Measurements from ENCODE around the gene POU2F2.

The POU2F2 gene

GRCh38 chr19:42099336-42099925 is 32.8 kb downstream of the POU2F2 start:
- no peak for DNase-seq

- no peak for DNase-seq
These were observed 33.5 kb downstream of the POU2F2 start for GRCh38 chr19:42098781-42099180.

- DNase-seq, result no peak
These were observed 34.8 kb downstream of the POU2F2 start for GRCh38 chr19:42097461-42097860.

GRCh38 chr19:42096255-42096837 is 35.9 kb downstream of the POU2F2 start:
- DNase-seq, result no peak

- no peak for DNase-seq
These were observed 36.4 kb downstream of the POU2F2 start for GRCh38 chr19:42095814-42096230.

- no peak for DNase-seq
These were observed 37.0 kb downstream of the POU2F2 start for GRCh38 chr19:42095142-42095813.

- no peak for DNase-seq
These were observed 38.3 kb downstream of the POU2F2 start for GRCh38 chr19:42093926-42094325.

GRCh38 chr19:42093505-42093904 is 38.7 kb downstream of the POU2F2 start:
- DNase-seq, result no peak

GRCh38 chr19:42092350-42092749 is 39.9 kb downstream of the POU2F2 start:
- DNase-seq, result peak; percentile 50

- no peak for DNase-seq
These were observed 40.5 kb downstream of the POU2F2 start for GRCh38 chr19:42091742-42092141.

- DNase-seq, result no peak
These were observed 40.9 kb downstream of the POU2F2 start for GRCh38 chr19:42091300-42091699.

- DNase-seq, result peak; percentile 15
These were observed 41.6 kb downstream of the POU2F2 start for GRCh38 chr19:42090672-42091071.

GRCh38 chr19:42089772-42090171 is 42.5 kb downstream of the POU2F2 start:
- no peak for DNase-seq

GRCh38 chr19:42089191-42089750 is 43.0 kb downstream of the POU2F2 start:
- no peak for DNase-seq

GRCh38 chr19:42088471-42089190 is 43.6 kb downstream of the POU2F2 start:
- DNase-seq, result no peak

GRCh38 chr19:42086770-42087550 is 45.3 kb downstream of the POU2F2 start:
- no peak for DNase-seq

- no peak for DNase-seq
These were observed 46.0 kb downstream of the POU2F2 start for GRCh38 chr19:42086188-42086736.

- DNase-seq, result no peak
These were observed 48.7 kb downstream of the POU2F2 start for GRCh38 chr19:42083537-42083936.

- peak; percentile 35 for DNase-seq
These were observed 50.6 kb downstream of the POU2F2 start for GRCh38 chr19:42081584-42082203.

GRCh38 chr19:42080764-42081375 is 51.4 kb downstream of the POU2F2 start:
- no peak for DNase-seq

Data from CD4-positive, alpha-beta T cell treated with Interleukin-21 for 1 hour (primary cell).